ENCODE measurements around the gene FERMT2. TPM values are rescaled to one million over a fixed set of nuclear protein-coding genes. Genes with fewer than 3 reads are reported as not detected.

Gene FERMT2
- total RNA-seq, 3 donors from 2014 or later (not counting 1 experiment from before 2014, with no cell fraction given) = 0.58 to 1.7 (median 0.92) TPM

GRCh38 chr14:52919971-52920370 lies 30.9 kb downstream of the FERMT2 start:
- no peaks in the 10 kb centered on the region for H3K36me3 ChIP-seq (ENCODE audit: control insufficient read depth, insufficient read depth, low read length)
- peak overlapping the region; percentile 25 for H3K4me3 Mint-ChIP-seq
- peaks cover 63 to 73% of the 10 kb centered on the region in 2 donors for H3K4me1 Mint-ChIP-seq
- 72% methylated on average over 2 of the region's 3 CpGs for WGBS (ENCODE audit: insufficient coverage)
- H3K9me3 ChIP-seq (ENCODE audit: control insufficient read depth, insufficient read depth, low read length) = no peaks in the 10 kb centered on the region
- intact Hi-C loops (cut with micrococcal nuclease) = loop anchor here (5.0 to 10.0 kb wide), 3 partner anchors 32 to 1055 kb away; partner anchors contain the start of genes FERMT2 and GNG2
- no peak overlapping the region for H3K4me3 ChIP-seq (ENCODE audit: low read length)
- ATAC-seq (no peak), DNase-seq (no peak)
- no peaks in the 10 kb centered on the region for H3K27me3 ChIP-seq (ENCODE audit: control insufficient read depth, insufficient read depth, low read length)
- H3K27ac ChIP-seq (ENCODE audit: low read length) = peak overlapping the region; percentile 94
- peaks cover 25% of the 10 kb centered on the region for H3K4me1 ChIP-seq (ENCODE audit: control insufficient read depth, insufficient read depth, low read length)
- no peaks in the 10 kb centered on the region for H3K27me3 Mint-ChIP-seq (ENCODE audit: low read depth in 2 of 2)
- H3K36me3 Mint-ChIP-seq = no peaks in the 10 kb centered on the region
- H3K27ac Mint-ChIP-seq = peak overlapping the region; percentile 93
- H3K9me3 Mint-ChIP-seq = no peaks in the 10 kb centered on the region
- no peak for TF ChIP-seq CTCF (IDR thresholded peaks at IDR 0.05)

GRCh38 chr14:52918486-52918885 lies 32.4 kb downstream of the FERMT2 start:
- ATAC-seq (peak; percentile 89 to 97 (median 95)), DNase-seq (peak in 1 of 2 donors; percentile 81)
- intact Hi-C loops (cut with micrococcal nuclease) = loop anchor here (5.0 to 10.0 kb wide), 3 partner anchors 34 to 1054 kb away; partner anchors contain the start of genes FERMT2 and GNG2
- no peaks in the 10 kb centered on the region for H3K36me3 Mint-ChIP-seq
- no peaks in the 10 kb centered on the region for H3K27me3 Mint-ChIP-seq (ENCODE audit: low read depth in 2 of 2)
- peaks cover 25% of the 10 kb centered on the region for H3K4me1 ChIP-seq (ENCODE audit: control insufficient read depth, insufficient read depth, low read length)
- H3K36me3 ChIP-seq (ENCODE audit: control insufficient read depth, insufficient read depth, low read length) = no peaks in the 10 kb centered on the region
- H3K4me3 ChIP-seq (ENCODE audit: low read length) = no peak overlapping the region
- peaks cover 52 to 62% of the 10 kb centered on the region in 2 donors for H3K4me1 Mint-ChIP-seq
- no peaks in the 10 kb centered on the region for H3K9me3 ChIP-seq (ENCODE audit: control insufficient read depth, insufficient read depth, low read length)
- no peak for TF ChIP-seq CTCF (IDR thresholded peaks at IDR 0.05)
- H3K9me3 Mint-ChIP-seq = no peaks in the 10 kb centered on the region
- no peaks in the 10 kb centered on the region for H3K27me3 ChIP-seq (ENCODE audit: control insufficient read depth, insufficient read depth, low read length)
- peak overlapping the region; percentile 94 for H3K27ac ChIP-seq (ENCODE audit: low read length)
- peak overlapping the region; percentile 93 for H3K27ac Mint-ChIP-seq
- peak overlapping the region; percentile 25 for H3K4me3 Mint-ChIP-seq

GRCh38 chr14:52917735-52918134 lies 33.1 kb downstream of the FERMT2 start:
- H3K4me3 ChIP-seq (ENCODE audit: low read length) = no peak overlapping the region
- H3K27ac Mint-ChIP-seq = peak overlapping the region; percentile 93
- H3K9me3 Mint-ChIP-seq = no peaks in the 10 kb centered on the region
- no peaks in the 10 kb centered on the region for H3K36me3 Mint-ChIP-seq
- DNase-seq (peak; percentile 15 to 19), ATAC-seq (peak in 2 of 3 donors; percentile 22 to 27)
- TF ChIP-seq CTCF (IDR thresholded peaks at IDR 0.05) = no peak
- H3K9me3 ChIP-seq (ENCODE audit: control insufficient read depth, insufficient read depth, low read length) = no peaks in the 10 kb centered on the region
- H3K27ac ChIP-seq (ENCODE audit: low read length) = peak overlapping the region; percentile 57
- peak overlapping the region; percentile 72 for H3K4me3 Mint-ChIP-seq
- H3K27me3 ChIP-seq (ENCODE audit: control insufficient read depth, insufficient read depth, low read length) = no peaks in the 10 kb centered on the region
- peaks cover 25% of the 10 kb centered on the region for H3K4me1 ChIP-seq (ENCODE audit: control insufficient read depth, insufficient read depth, low read length)
- H3K36me3 ChIP-seq (ENCODE audit: control insufficient read depth, insufficient read depth, low read length) = no peaks in the 10 kb centered on the region
- H3K27me3 Mint-ChIP-seq (ENCODE audit: low read depth in 2 of 2) = no peaks in the 10 kb centered on the region
- peaks cover 50 to 58% of the 10 kb centered on the region in 2 donors for H3K4me1 Mint-ChIP-seq
- intact Hi-C loops (cut with micrococcal nuclease) = loop anchor here (5.0 to 10.0 kb wide), 3 partner anchors 35 to 1053 kb away; partner anchors contain the start of genes FERMT2 and GNG2
- WGBS (ENCODE audit: insufficient coverage) = 50% methylated on average over 1 of the region's 1 CpG

GRCh38 chr14:52914295-52914694 lies 36.6 kb downstream of the FERMT2 start:
- intact Hi-C loops (cut with micrococcal nuclease) = loop anchor here (10.0 kb wide), 1 partner anchor 1049 kb away; the partner anchor contains the start of gene GNG2

More at GRCh38 chr14:52914295-52914694, 36.6 kb downstream of the FERMT2 start:
- no peak overlapping the region for H3K4me3 Mint-ChIP-seq
- 91% methylated on average over 2 of the region's 3 CpGs for WGBS (ENCODE audit: insufficient coverage)
- Histone ChIP-seq H3K9me3 (ENCODE audit: control insufficient read depth, insufficient read depth, low read length) (no peaks in the 10 kb centered on the region), H3K4me1 (ENCODE audit: control insufficient read depth, insufficient read depth, low read length) (peaks cover 11% of the 10 kb centered on the region), H3K4me3 (ENCODE audit: low read length) (no peak overlapping the region), H3K27me3 (ENCODE audit: control insufficient read depth, insufficient read depth, low read length) (no peaks in the 10 kb centered on the region), H3K36me3 (ENCODE audit: control insufficient read depth, insufficient read depth, low read length) (no peaks in the 10 kb centered on the region), H3K27ac (ENCODE audit: low read length) (no peak overlapping the region)
- ATAC-seq = no peak
- no peaks in the 10 kb centered on the region for H3K36me3 Mint-ChIP-seq
- no peaks in the 10 kb centered on the region for H3K27me3 Mint-ChIP-seq (ENCODE audit: low read depth in 2 of 2)
- H3K9me3 Mint-ChIP-seq = no peaks in the 10 kb centered on the region
- no peak overlapping the region for H3K27ac Mint-ChIP-seq
- no peak for TF ChIP-seq CTCF (IDR thresholded peaks at IDR 0.05)
- H3K4me1 Mint-ChIP-seq = peaks cover 32 to 40% of the 10 kb centered on the region in 2 donors
- DNase-seq = no peak
